ENCODE data around the gene MTHFD1L.

MTHFD1L gene

DNA sequence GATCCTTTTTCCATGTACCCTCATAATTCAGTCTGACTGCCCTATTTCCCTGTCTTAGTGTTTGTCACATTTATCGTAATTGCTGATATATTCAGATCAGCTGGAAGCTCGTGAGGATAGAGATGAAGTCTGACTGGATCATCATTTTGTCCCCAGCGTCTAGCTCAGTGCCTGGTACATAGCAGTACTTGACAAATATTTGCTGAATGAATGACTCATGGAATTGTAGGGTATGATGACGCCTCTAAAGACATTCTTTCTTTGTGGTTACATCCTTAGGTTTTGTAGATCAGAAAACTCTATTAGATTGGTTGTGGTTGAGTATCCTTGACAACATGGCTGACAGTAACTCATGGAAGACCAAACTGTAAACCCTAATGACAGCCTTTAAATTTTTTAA is 68.9 kb downstream of the MTHFD1L start:
- no peak for DNase-seq (ENCODE audit: low spot score)

DNA sequence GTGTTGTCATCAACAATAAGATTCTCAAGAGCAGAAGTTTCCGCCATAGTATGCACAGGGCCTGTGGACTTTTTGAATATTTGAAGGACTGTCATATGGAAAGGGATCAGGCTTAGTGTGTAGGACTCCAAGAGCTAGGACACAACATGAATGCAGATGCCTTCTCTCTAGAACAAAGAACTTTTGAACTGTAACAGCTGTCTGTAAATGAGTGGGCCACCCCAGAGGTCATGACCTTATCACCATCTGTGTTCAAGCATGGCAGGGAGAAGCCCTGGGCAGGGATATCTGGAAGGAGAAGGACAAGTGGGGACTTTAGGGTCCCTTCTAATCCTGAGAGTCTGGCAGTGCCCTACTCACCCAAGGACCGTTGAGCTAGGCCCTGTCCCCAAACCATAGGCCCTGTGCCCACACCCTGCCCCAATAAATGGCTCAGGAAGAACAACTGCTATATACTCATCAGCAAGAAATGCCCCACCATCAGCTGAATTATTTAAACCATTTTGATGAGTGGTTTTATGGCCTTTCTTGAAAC is 70.6 kb downstream of the MTHFD1L start:
- no peak for DNase-seq (ENCODE audit: low spot score)

DNA sequence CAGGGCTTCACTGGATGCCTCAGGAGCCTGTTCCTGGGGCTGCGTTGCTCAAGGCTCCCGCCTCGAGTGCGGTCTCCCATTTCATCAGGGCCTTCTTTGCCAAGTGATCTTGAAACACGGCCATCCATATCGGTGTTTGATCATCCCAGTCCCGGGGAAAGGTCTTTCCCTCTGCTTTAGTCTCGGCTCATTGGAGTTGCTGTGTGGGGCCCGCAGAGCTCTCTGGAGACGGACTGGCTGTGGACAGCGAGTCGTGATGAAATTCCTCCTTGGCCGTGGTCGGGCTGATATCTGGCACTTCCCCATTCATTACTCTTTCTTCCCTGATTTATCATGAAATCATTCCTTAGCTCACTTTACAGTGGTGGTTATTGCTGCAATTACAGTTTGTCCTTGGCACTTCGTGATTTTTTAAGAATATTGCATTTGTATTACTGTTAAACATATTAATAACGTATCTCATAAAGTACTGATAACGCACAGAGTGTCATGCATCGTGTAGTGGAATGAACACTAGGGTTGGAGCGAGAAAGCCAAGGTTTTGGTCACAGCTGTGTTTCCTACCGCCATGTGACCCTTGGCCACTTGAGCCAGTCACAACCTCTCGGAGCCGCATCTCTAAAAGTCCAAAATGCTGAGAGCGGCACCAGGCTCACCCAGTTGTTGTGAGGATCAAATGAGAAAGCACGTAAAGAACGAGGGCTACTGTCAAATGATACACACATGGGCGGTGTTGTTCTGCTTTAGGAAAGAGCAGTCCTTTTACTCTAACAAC is 71.8 kb downstream of the MTHFD1L start:
- no peak for DNase-seq (ENCODE audit: low spot score)

DNA sequence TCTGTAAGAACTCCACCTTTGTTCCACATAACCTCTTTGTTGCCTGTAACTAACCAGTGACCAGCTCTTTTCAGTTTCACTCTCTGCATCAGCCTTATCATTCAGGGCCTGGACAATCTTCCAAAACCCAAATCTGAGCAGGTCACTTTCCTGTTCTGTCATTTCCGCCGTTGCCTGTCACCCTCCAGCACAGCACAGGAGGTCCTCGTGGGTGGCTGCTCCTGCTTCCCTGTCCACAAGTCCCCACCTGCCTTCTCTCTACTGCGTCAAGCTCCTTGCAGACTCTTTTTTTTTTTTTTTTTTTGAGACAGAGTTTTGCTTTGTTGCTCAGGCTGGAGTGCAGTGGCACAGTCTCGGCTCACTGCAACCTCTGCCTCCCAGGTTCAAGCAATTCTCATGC is 73.9 kb downstream of the MTHFD1L start:
- no peak for DNase-seq (ENCODE audit: low spot score)

DNA sequence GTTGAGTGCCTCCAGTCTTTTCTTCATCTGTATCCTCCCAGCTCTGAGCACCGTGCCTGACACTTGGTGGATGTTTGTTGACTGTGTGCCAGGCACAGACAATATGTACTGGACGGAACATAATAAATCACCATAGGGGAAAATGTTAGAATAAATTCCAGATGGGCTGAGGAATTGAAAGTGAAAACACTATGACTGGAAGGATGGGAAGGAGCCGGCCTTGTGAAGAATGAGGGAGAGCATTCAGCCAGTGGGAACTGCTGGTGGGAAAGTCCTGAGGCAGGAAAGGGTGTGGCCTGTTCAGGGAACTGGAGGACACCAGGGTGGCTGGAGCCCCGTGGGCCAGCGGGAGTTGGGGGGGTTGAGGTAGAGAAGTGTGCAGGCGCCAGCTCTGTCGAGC is 75.4 kb downstream of the MTHFD1L start:
- no peak for DNase-seq (ENCODE audit: low spot score)

DNA sequence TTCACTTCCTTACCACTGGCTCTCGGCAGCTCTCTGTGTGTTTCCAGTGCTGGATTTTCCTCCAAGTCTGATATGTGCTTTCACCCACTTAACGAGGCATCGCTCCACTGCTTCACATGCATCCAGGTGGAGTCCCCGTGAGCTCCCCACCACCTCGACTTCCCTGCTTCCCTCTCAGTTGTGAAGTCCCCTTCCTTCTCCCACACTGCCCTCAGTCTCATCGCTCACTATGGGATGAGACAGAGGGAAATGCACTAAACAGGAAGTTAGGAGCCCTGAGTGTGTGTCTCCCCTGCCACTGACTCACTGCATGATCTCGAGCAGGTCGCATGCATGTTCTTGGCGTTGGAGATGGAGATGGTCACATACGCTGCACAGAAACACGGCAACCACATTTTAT is 84.0 kb downstream of the MTHFD1L start:
- no peak for DNase-seq (ENCODE audit: low spot score)

DNA sequence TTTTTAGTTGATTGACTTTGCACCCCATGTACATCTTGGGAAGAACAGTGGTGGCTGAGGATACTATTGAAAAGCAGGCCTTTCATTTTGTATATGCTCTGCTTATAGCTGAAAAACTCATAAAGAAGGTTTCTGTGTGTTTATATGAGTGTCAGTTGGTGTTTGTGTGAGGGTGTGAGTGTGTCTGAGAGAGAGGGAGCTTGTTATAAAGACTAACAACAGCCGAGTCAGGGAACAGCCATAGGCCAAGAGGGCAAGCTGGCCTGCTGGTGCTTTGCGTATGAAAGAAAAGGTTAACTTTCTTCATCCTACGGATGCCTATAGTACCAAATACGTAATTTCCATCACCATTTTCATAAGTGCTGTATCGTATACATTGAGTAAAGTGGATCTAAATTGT is 88.3 kb downstream of the MTHFD1L start:
- DNase-seq (ENCODE audit: low spot score), result no peak

DNA sequence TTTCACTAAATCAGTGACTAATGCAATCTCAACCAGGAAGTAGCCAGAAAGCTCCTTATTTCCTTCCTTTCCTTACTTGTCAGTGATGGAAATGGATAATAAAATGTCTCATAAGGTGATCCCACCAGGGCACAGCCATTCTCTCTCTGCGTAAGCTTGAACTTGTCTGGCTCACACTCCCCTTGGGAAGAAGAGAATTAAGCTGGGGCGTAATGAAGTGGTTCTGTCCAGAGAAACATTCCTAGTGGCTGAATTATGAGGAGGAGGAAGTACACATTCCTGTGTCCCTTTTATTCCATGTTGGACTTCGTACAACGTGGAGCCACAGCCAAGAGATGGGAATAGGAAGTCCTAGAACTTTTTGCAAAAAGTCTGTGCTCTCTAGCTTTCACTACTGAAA is 93.7 kb downstream of the MTHFD1L start:
- no peak for DNase-seq (ENCODE audit: low spot score)

DNA sequence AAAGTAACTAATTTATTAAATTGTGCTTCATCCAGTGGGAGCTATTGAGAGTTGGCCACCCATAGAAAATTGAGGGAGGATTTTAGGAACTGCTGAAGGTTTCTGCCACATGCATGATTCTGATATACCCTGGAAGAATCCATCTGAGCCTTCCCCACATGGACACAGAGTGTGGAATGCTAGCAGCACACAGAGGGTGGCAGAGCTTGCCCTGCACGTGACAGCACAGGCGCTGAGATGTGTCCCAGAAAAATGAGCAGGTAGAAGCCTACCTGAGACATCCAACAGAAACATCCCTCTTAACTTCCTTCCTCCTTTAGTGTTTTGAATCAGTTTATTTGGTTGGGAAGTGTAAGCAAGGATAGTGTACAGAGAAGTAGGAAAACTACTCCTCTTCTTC is 96.9 kb downstream of the MTHFD1L start:
- DNase-seq (ENCODE audit: low spot score), result no peak

DNA sequence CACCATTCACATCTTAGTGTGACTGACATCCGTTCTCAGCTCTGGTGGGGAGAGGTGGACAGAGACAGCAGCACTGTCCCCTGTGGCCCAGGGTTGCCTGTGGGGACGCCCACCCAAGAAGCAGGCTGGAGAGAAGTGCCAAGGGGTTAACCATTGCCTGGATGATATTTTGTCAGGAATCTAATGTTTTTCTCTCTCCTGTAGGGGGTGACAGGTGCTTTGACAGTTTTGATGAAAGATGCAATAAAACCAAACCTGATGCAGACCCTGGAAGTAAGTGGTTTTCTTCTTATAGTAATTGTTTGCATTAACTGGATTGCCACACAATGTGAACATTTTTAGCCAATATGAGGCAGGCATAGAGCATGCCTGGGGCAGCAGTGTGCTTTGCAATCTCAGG is 99.3 kb downstream of the MTHFD1L start:
- no peak for DNase-seq (ENCODE audit: low spot score)

DNA sequence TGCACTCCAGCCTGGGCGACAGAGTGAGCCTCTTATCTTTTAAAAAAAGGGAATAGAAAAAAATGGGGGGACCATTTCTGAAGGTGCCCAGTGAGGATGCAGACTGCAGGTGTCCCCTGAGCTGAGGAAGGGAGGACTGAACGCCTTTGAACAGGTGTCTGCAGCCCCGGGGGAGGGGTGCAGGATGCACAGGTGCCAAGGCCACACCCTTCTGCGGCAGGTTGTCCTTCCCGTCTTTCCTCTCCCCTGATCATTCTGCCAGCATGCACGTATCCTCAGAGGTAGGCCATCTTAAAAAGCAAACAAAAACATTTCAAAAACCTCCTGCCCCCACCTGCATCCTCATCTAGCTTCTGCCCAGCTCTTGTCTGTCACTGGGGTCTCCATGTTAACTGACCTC is 101.3 kb downstream of the MTHFD1L start:
- no peak for DNase-seq (ENCODE audit: low spot score)

DNA sequence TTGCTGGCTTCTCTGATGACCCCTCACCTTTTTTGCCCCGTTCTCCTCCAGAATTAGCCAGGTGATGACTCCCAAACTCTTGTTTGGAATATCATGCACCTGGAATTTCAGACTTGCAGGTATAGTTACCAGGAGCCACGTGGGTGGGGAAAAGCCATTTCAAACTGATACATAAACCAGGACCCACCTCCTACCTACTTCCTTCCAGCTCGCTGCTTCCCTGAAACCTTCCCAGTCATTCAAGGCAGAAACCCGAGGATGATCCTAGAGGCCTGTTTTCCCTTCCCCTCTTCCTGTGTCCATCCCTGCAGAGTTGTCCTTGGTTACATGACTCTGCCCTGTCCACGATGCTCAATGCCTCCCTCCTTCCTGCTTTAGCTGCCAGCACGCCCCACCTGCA is 101.9 kb downstream of the MTHFD1L start:
- DNase-seq (ENCODE audit: low spot score), result no peak

DNA sequence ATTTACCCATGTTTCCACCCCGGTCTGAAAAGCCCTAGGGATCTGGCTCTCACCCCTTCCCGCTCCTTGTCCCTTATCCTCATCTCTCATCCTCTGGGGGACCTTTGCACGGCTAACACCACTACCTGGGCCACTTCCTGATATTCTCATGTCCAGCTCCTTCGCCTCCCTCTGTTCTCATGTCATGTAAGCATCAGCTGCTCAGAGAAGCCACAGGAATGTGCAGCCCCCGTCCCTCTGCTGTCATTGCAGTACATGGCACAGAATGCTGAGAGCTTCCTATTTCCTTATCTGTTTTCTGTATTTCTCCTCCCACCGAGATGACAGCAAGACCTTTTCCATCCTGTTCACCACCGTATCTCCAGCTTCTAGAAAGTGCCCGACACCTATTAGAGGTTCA is 102.4 kb downstream of the MTHFD1L start:
- no peak for DNase-seq (ENCODE audit: low spot score)

DNA sequence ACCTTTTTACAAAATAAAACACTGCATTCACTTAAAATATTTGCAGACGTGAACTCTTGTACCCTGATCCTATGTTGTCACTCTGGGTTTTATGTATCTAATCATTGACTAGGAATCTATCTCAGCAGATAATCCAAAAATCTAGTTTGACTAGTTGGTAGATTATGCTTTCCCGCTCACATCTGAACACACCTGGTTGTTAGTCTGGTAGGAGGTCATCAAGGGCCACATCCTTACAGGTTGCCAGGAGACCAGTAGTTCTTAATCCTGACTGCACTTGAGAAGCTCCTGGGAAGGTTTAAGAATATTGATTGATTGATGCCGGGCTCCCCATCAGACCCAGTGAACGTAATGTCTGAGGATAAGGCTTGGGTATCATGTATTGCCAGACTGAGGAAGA is 104.4 kb downstream of the MTHFD1L start:
- no peak for DNase-seq (ENCODE audit: low spot score)

DNA sequence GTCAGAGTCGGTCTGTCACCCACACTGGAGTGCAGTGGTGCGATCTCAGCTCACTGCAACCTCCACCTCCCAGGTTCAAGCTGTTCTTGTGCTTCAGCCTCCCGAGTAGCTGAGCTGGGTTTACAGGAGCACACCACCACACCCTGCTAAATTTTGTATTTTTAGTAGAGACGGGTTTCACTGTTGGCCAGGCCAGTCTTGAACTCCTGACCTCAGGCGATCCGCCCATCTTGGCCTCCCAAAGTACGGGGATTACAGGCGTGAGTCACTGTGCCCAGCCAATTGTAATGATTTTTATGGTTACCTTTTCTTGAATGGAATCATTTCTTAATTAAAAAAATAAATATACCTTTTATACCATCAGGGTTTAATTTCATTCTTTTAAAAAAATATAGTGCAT is 105.7 kb downstream of the MTHFD1L start:
- DNase-seq (ENCODE audit: low spot score), result no peak

DNA sequence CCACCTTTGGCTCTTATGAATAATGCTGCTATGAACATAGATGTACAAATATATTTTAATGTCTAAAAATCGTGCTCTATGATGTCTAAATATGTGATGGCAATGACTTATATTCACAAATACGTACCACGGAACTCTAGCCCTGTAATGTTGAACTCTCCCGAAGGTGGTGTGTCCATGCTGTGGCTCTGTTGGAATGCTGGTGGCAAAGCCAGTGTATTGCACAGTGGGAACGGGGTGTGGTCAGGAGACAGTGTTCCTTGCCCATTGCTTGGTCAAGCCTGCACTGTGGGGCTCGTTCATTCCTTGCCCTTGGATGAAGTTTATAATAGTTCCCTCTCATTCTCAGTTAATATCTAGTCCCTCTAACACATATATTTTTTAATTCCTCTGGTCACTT is 109.6 kb downstream of the MTHFD1L start:
- no peak for DNase-seq (ENCODE audit: low spot score)

DNA sequence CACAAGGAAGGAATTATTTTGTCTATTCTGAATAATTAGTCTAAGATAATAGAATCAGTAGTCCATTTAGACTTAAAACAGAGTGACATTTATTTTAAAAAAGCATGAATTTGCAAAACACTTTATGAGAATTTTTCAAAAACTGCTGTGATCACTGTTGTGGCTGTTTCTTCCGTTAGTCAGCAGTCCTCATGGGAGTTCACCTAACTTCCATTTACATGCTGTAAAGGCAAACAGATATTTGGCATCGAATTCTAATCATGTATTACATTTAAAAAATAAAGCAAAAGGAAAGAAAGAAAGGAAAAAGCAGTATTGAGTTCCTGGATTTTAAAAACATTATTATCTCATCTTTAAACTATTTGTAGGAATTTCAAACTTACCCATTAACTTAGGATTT is 111.8 kb downstream of the MTHFD1L start:
- DNase-seq (ENCODE audit: low spot score), result no peak

DNA sequence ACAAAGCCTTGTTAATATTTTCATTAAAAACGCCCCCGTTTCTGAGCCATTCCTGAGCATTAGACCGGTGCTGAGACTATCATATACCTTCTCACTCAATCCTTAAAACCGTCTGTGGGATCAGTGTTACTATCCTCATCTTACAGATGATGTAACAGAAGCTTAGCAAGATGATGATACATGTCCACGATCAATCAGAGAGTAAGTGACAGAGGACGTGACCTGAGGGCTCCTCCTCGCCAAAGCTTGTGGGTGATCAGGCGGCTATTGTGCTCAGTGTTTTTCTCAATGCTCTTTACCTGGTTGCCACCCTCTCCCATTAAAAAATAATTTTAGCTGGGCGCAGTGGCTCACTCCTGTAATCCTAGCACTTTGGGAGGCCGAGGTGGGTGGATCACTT is 113.1 kb downstream of the MTHFD1L start:
- DNase-seq (ENCODE audit: low spot score), result no peak

DNA sequence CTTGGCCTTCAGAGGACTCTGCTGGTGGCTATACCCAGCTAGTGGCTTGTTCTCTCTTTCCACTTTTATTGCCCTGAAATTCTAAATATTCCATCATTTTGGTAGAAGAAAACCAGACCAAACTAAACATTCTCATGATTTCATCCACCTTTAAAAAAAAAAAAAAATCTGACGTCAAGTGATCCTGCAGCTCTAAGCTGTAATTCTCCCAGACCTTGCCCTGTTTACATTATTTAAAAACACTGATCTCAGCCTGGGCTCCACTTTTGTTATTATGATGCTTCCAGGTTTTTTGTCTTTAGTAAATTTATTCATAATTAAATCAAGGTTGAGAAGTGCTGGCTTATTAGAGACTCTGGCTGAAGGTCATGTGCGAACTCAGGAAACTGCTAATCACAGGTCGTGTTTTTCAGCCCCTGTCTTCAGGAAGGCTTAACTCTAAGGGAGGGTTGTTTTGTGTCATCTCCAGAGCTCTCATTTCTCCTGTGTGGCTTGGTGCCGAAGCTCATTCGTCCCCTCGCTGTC is 114.4 kb downstream of the MTHFD1L start:
- no peak for DNase-seq (ENCODE audit: low spot score)

DNA sequence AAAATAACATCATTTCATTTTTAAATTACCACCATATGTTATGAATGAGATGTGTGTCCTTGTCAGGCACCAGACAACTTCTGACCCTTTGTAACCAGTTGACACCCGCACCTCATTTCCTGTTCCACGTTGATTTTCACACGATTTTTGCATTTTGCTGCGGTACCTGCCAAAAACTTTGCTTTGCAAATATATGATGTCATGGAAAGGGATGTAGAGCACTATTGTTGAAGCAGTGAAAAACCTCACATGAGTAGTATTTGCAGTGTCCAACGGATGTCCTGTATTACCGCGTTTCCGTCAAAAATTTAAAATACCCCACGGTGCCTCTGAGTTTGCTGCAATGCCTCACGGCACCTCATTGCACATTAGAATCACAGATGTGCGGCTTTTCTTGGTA is 115.6 kb downstream of the MTHFD1L start:
- no peak for DNase-seq (ENCODE audit: low spot score)

DNA sequence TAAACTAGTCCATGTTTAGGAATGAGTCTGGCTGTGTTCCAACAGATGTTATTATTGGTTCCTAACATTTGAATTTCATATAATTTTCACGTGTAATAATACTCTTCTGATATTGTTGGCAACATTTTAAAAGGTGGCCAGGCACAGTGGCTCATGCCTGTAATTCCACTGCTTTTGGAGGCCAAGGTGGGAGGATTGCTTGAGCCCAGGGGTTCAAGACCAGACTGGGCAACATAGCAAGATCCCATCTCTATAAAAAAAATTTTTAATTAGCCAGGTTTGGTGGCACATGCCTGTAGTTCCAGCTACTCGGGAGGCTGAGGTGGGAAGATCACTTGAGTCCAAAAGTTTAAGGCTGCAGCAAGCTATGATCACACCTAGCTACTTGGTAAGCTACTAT is 116.2 kb downstream of the MTHFD1L start:
- no peak for DNase-seq (ENCODE audit: low spot score)

DNA sequence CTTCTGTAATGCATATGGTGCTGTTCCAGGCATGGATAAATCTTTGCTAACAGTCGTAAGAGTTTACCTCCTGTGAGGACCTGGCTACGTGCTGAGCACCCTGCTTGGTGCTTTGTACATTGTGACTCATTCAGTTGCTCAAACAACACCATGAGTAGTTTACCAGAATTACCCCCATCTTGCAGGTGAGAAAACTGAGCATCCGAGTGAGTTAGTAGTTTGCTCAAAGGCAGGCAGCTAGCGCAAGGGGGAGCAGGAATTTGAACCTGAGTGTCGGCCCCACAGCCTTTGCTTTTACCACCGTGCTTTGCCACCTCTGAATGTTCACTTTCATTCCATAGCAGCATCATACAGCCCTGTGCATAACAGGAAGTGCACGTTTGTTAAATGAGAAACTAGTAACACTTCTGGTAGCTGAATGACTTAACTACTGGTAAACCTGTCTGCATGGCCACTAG is 121.9 kb downstream of the MTHFD1L start:
- DNase-seq (ENCODE audit: low spot score), result peak; percentile 87

DNA sequence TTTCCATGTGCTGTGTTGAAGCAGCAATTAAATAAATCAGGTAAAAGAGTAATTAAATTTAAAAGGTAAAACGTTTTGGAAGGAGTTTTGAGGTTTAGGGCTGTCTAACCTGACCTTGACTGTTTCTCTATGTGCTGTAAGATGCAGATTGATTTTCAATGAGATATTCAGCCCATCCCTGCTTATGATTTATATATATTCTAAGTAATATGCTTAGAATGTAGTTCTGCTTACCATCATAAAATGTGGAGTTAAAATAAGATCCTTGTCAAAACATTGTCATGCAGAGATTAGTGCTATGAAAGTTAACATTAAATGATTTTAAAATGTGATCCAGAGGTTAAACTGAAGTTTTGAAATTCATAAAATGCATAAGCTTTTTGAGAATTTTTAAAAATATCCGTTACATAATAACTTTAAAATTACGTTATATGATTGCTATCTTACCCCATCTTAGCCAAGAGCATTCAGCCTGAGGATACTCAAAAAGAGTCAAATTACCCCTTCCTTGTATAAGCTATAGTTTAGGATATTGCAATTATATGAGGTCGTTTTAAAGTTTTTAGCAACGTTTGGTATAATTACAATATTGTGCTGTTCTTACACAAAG is 122.5 kb downstream of the MTHFD1L start:
- no peak for DNase-seq (ENCODE audit: low spot score)

DNA sequence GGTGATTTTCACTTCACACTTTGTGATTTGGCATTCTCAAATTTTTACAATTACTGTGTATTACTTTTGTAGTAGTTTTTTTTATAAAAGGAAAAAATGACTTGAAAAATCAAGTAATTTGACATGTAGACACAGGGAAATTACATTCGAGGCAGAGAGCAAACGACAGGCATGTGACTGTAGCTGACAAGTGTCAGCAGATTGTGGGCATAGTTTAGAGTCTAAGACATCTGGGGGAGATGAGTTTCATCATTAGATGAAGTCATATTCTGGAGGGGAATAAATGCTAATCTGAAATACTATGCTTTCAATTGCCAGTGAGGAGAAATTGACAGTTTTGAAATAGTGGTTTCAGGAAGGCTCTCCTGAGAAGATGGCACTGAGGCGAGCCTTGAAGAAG is 126.0 kb downstream of the MTHFD1L start:
- no peak for DNase-seq (ENCODE audit: low spot score)
